Mammary microvascular endothelial cell (primary cell): ENCODE data around the gene KIAA0040. TPM values are rescaled to one million over a fixed set of nuclear protein-coding genes. Genes with fewer than 3 reads are reported as not detected.

ENCODE experiments used
- total RNA-seq: library from RNA; depleted of rRNA; stranded (reverse); fragments of >200 nt; gene quantifications from 2 replicates; pipeline ENCODE4 v1.2.3, GENCODE V29; 2015

KIAA0040 gene
- 12.7 and 16.5 TPM in 2 replicates for total RNA-seq

GRCh38 chr1:175192630-175193526 is at the start of gene KIAA0040:
TSS of gene KIAA0040 (minus strand) at chr1:175192776. CDS start at chr1:175161013, 31,763 bp downstream.

Other genes starting within 250 kb of the KIAA0040 start
- gene CACYBP, start 192.8 kb downstream of the KIAA0040 start, total RNA-seq, result 162 and 200 TPM in 2 replicates
- gene MRPS14, start 169.4 kb downstream of the KIAA0040 start, total RNA-seq, result 21.5 and 27.3 TPM in 2 replicates
- gene TNN, start 124.9 kb downstream of the KIAA0040 start, total RNA-seq, result not detected in 2 replicates